CD4-positive, alpha-beta memory T cell (primary cell): ENCODE results near the gene ACBD4. TPM values are rescaled to one million over a fixed set of nuclear protein-coding genes. Genes with fewer than 3 reads are reported as not detected.
A peak's percentile ranks its signal among the peaks of the same experiment; 100 is the strongest.

Experiments used
- CTCF ChIA-PET: fragments of 350-600 bp; sonication (Branson Sonifier 250); formaldehyde crosslinking; loops from one replicate; lab custom pipeline; 2021; ENCODE audit warnings: inconsistent platforms; ENCODE audit not compliant: partially characterized antibody; lab: Charles Lee
- POLR2A ChIA-PET: fragments of 350-600 bp; sonication (Branson Sonifier 250); formaldehyde crosslinking; loops from one replicate; lab custom pipeline; 2021; ENCODE audit not compliant: partially characterized antibody; lab: Charles Lee
- DNase-seq, 5 donors: peaks; one replicate each; pipeline versions ENCODE4 v3.0.0 to v3.0.0-alpha.2; 2020 to 2022; ENCODE audit warnings: mixed read lengths in 1 of 5
- H3K27ac ChIP-seq: one replicate; pipeline ENCODE4 v1.7.0; 2013; ENCODE audit warnings: low read depth, low read length
- H3K27me3 ChIP-seq: 2 replicates; pipeline ENCODE4 v1.7.0; 2013; ENCODE audit warnings: mild to moderate bottlenecking, low read length, moderate library complexity; ENCODE audit not compliant: insufficient read depth
- H3K36me3 ChIP-seq: 2 replicates; pipeline ENCODE4 v1.7.0; 2013; ENCODE audit warnings: mild to moderate bottlenecking, low read length, moderate library complexity; ENCODE audit not compliant: insufficient read depth
- H3K4me1 ChIP-seq: 2 replicates; pipeline ENCODE4 v1.7.0; 2013; ENCODE audit warnings: mild to moderate bottlenecking, low read length, moderate library complexity; ENCODE audit not compliant: insufficient read depth
- H3K4me3 ChIP-seq, 2 donors: one replicate each; pipeline ENCODE4 v1.7.0; 2013; ENCODE audit warnings: low read length in 2 of 2, mild to moderate bottlenecking in 1 of 2
- H3K9me3 ChIP-seq, 2 donors: one replicate each; pipeline ENCODE4 v1.7.0; 2013; ENCODE audit warnings: low read length in 2 of 2, control low read depth in 1 of 2; ENCODE audit not compliant: control insufficient read depth in 1 of 2
- H3K27ac Mint-ChIP-seq, 7 donors: one replicate each; pipeline ENCODE4 v1.8.0; 2020 to 2021; ENCODE audit warnings: mixed read lengths in 7 of 7, mild to moderate bottlenecking in 6 of 7, inconsistent platforms in 3 of 7, moderate library complexity in 3 of 7
- H3K27me3 Mint-ChIP-seq, 2 donors: one replicate each; pipeline ENCODE4 v1.8.0; 2020 to 2021; ENCODE audit warnings: mixed read lengths in 2 of 2
- H3K36me3 Mint-ChIP-seq, 2 donors: one replicate each; pipeline ENCODE4 v1.8.0; 2020 to 2021; ENCODE audit warnings: mixed read lengths in 2 of 2, inconsistent platforms in 1 of 2, mild to moderate bottlenecking in 1 of 2
- H3K4me1 Mint-ChIP-seq, 4 donors: one replicate each; pipeline ENCODE4 v1.8.0; 2020 to 2021; ENCODE audit warnings: mixed read lengths in 4 of 4, mild to moderate bottlenecking in 1 of 4
- H3K4me3 Mint-ChIP-seq, 8 donors: one replicate each; pipeline ENCODE4 v1.8.0; 2020 to 2021; ENCODE audit warnings: mixed read lengths in 8 of 8, mild to moderate bottlenecking in 7 of 8, moderate library complexity in 6 of 8, inconsistent platforms in 3 of 8
- H3K9me3 Mint-ChIP-seq, 8 donors: one replicate each; pipeline ENCODE4 v1.8.0; 2020 to 2021; ENCODE audit warnings: mixed read lengths in 8 of 8, mild to moderate bottlenecking in 5 of 8, inconsistent platforms in 3 of 8, moderate library complexity in 1 of 8
- intact Hi-C: fragments of 100-400 bp; cut with micrococcal nuclease; formaldehyde crosslinking; loops from one replicate; pipeline ENCODE4 v1.15.1; 2023
- polyA plus RNA-seq, 2 donors: library from polyadenylated mRNA; unstranded; fragments of 300-500 nt; fragmentation: Illumina TruSeq; gene quantifications; one replicate each; pipeline ENCODE4 v1.2.3, GENCODE V29; 2021
- total RNA-seq, 2 experiments: library from RNA; stranded (reverse); gene quantifications; one replicate each; pipeline ENCODE4 v1.2.3, GENCODE V29; 2021

Gene ACBD4
- total RNA-seq (10 to 100 TPM; 41.9 to 48.1 TPM), polyA plus RNA-seq (10 to 100 TPM; 10.3 to 10.5 TPM)

GRCh38 chr17:45135192-45135977 is at the start of gene ACBD4:
Gene ACBD4 (plus strand): TSS chr17:45135687. CDS start chr17:45136145, 458 bp downstream.
- CTCF ChIA-PET = interaction anchor here (0.6 to 14.3 kb wide), 58 partner anchors 10 to 603 kb away, joined by 3 to 552 read pairs (median 4); partner anchors contain the start of genes FMNL1, HEXIM1, HEXIM2 and MAP3K14
- H3K4me1 Mint-ChIP-seq = peaks cover 9 to 37% (median 16%) of the 10 kb centered on the region in 4 donors
- peak; percentile 96 to 97 (median 97) for DNase-seq

GRCh38 chr17:45086391-45086790 is 49.1 kb upstream of the ACBD4 start:
- no peaks in the 10 kb centered on the region for H3K27me3 Mint-ChIP-seq
- intact Hi-C loops = no loop called here
- Histone ChIP-seq H3K27me3 (no peaks in the 10 kb centered on the region), H3K4me1 (no peaks in the 10 kb centered on the region), H3K9me3 (no peaks in the 10 kb centered on the region), H3K27ac (no peak overlapping the region), H3K4me3 (no peak overlapping the region), H3K36me3 (peaks cover 73% of the 10 kb centered on the region)
- CTCF ChIA-PET = no interaction called here
- H3K4me3 Mint-ChIP-seq = no peak overlapping the region
- peaks cover 39 to 59% of the 10 kb centered on the region in 2 donors for H3K36me3 Mint-ChIP-seq
- H3K4me1 Mint-ChIP-seq = peaks cover 0 to 3% (median 0%) of the 10 kb centered on the region in 4 donors
- H3K27ac Mint-ChIP-seq = peak overlapping the region in 1 of 7 donors; percentile 13
- H3K9me3 Mint-ChIP-seq = no peaks in the 10 kb centered on the region
- POLR2A ChIA-PET = no interaction called here
- DNase-seq = no peak

More at GRCh38 chr17:45135192-45135977, at the start of gene ACBD4:
- Mint-ChIP-seq H3K27ac (peak within 1 kb of the TSS; percentile 86 to 94 (median 91)), H3K4me3 (peak within 1 kb of the TSS; percentile 84 to 94 (median 90)), H3K9me3 (no peaks in the 10 kb centered on the region), H3K27me3 (no peaks in the 10 kb centered on the region), H3K36me3 (peaks cover 0 to 10% of the 10 kb centered on the region in 2 donors)
- H3K27me3 ChIP-seq = no peaks in the 10 kb centered on the region
- intact Hi-C loops = loop anchor here (1.0 kb wide), 4 partner anchors 13 to 63 kb away; partner anchors contain the start of genes HEXIM1 and HEXIM2
- peak within 1 kb of the TSS; percentile 70 for H3K27ac ChIP-seq
- POLR2A ChIA-PET = interaction anchor here (0.5 to 9.3 kb wide), 20 partner anchors 9 to 236 kb away, joined by 3 to 243 read pairs (median 5); partner anchors contain the start of genes EFTUD2, FMNL1, HEXIM1 and HEXIM2
- H3K9me3 ChIP-seq = no peaks in the 10 kb centered on the region
- peak within 1 kb of the TSS; percentile 90 to 92 for H3K4me3 ChIP-seq
- no peaks in the 10 kb centered on the region for H3K36me3 ChIP-seq
- H3K4me1 ChIP-seq = peaks cover 25% of the 10 kb centered on the region

- POLR2A ChIA-PET = no interaction called here
- Mint-ChIP-seq H3K27me3 (no peaks in the 10 kb centered on the region), H3K27ac (no peak overlapping the region), H3K4me1 (peaks cover 0 to 3% (median under 1%) of the 10 kb centered on the region in 4 donors), H3K4me3 (no peak overlapping the region), H3K9me3 (no peaks in the 10 kb centered on the region), H3K36me3 (peaks cover 37 to 59% of the 10 kb centered on the region in 2 donors)
- intact Hi-C loops = no loop called here
- H3K27ac ChIP-seq = no peak overlapping the region
- DNase-seq = no peak
- no peak overlapping the region for H3K4me3 ChIP-seq
- CTCF ChIA-PET = interaction anchor here (4.9 kb wide), 1 partner anchor 12 kb away, joined by 17 read pairs; no protein-coding TSS in a partner anchor
- H3K36me3 ChIP-seq = peaks cover 73% of the 10 kb centered on the region
- H3K27me3 ChIP-seq = no peaks in the 10 kb centered on the region
- no peaks in the 10 kb centered on the region for H3K4me1 ChIP-seq
- H3K9me3 ChIP-seq = no peaks in the 10 kb centered on the region
These were observed 48.5 kb upstream of the ACBD4 start for GRCh38 chr17:45086865-45087503.

- Mint-ChIP-seq H3K36me3 (peaks cover 41 to 63% of the 10 kb centered on the region in 2 donors), H3K9me3 (no peaks in the 10 kb centered on the region), H3K4me3 (no peak overlapping the region), H3K4me1 (peaks cover 0 to 3% (median 1%) of the 10 kb centered on the region in 4 donors), H3K27me3 (no peaks in the 10 kb centered on the region), H3K27ac (peak overlapping the region in 2 of 7 donors; percentile 23 to 42)
- no peaks in the 10 kb centered on the region for H3K9me3 ChIP-seq
- H3K4me1 ChIP-seq = no peaks in the 10 kb centered on the region
- H3K27me3 ChIP-seq = no peaks in the 10 kb centered on the region
- ChIA-PET CTCF (interaction anchor here (4.9 kb wide), 1 partner anchor 11 kb away, joined by 17 read pairs; no protein-coding TSS in a partner anchor), POLR2A (interaction anchor here (1.0 kb wide), 1 partner anchor 26 kb away, joined by 3 read pairs; the partner anchor contains the start of gene NMT1)
- intact Hi-C loops = no loop called here
- no peak for DNase-seq
- H3K4me3 ChIP-seq = no peak overlapping the region
- H3K27ac ChIP-seq = no peak overlapping the region
- peaks cover 70% of the 10 kb centered on the region for H3K36me3 ChIP-seq
These were observed 47.9 kb upstream of the ACBD4 start for GRCh38 chr17:45087504-45087975.

- Mint-ChIP-seq H3K4me1 (peaks cover 0 to 3% (median 1%) of the 10 kb centered on the region in 4 donors), H3K27ac (peak overlapping the region in 3 of 7 donors; percentile 16 to 87 (median 42))
- POLR2A ChIA-PET = interaction anchor here (1.0 kb wide), 1 partner anchor 27 kb away, joined by 3 read pairs; the partner anchor contains the start of gene NMT1
These were observed 47.5 kb upstream of the ACBD4 start for GRCh38 chr17:45087978-45088377.

GRCh38 chr17:45088741-45089140 is 46.7 kb upstream of the ACBD4 start:
- Histone ChIP-seq H3K27me3 (no peaks in the 10 kb centered on the region), H3K9me3 (no peaks in the 10 kb centered on the region), H3K27ac (no peak overlapping the region), H3K36me3 (peaks cover 73% of the 10 kb centered on the region), H3K4me1 (no peaks in the 10 kb centered on the region), H3K4me3 (no peak overlapping the region)
- Mint-ChIP-seq H3K4me1 (peaks cover 0 to 3% (median 1%) of the 10 kb centered on the region in 4 donors), H3K27ac (peak overlapping the region in 1 of 7 donors; percentile 42), H3K4me3 (no peak overlapping the region), H3K9me3 (no peaks in the 10 kb centered on the region), H3K27me3 (no peaks in the 10 kb centered on the region), H3K36me3 (peaks cover 51 to 69% of the 10 kb centered on the region in 2 donors)
- intact Hi-C loops = no loop called here
- POLR2A ChIA-PET = no interaction called here
- no peak for DNase-seq
- CTCF ChIA-PET = interaction anchor here (4.9 kb wide), 1 partner anchor 10 kb away, joined by 17 read pairs; no protein-coding TSS in a partner anchor

More at GRCh38 chr17:45087978-45088377, 47.5 kb upstream of the ACBD4 start:
- CTCF ChIA-PET = interaction anchor here (4.9 kb wide), 1 partner anchor 11 kb away, joined by 17 read pairs; no protein-coding TSS in a partner anchor
- Histone ChIP-seq H3K9me3 (no peaks in the 10 kb centered on the region), H3K4me1 (no peaks in the 10 kb centered on the region), H3K27ac (no peak overlapping the region), H3K27me3 (no peaks in the 10 kb centered on the region), H3K4me3 (no peak overlapping the region), H3K36me3 (peaks cover 73% of the 10 kb centered on the region)
- Mint-ChIP-seq H3K36me3 (peaks cover 43 to 67% of the 10 kb centered on the region in 2 donors), H3K4me3 (no peak overlapping the region), H3K27me3 (no peaks in the 10 kb centered on the region), H3K9me3 (no peaks in the 10 kb centered on the region)
- no peak for DNase-seq
- intact Hi-C loops = no loop called here
